RWPE1 (cell line): Measurements from ENCODE around the gene TMEM94.

ENCODE experiments used
- CTCF ChIA-PET: fragments of 350-600 bp; sonication (Branson Sonifier 250); formaldehyde crosslinking; extraction: SDS; loops from one replicate; lab custom pipeline; 2021; lab: Yijun Ruan, JAX
- POLR2A ChIA-PET: fragments of 400-600 bp; formaldehyde crosslinking; extraction: SDS; loops from one replicate; lab custom pipeline; 2020; ENCODE audit warnings: antibody characterized with exemption; ENCODE audit not compliant: low non-redundant PET; lab: Yijun Ruan, JAX
- DNase-seq: peaks from one replicate; pipeline ENCODE4 v3.0.0; 2012; ENCODE audit warnings: low spot score
- H3K27ac ChIP-seq: fragments of 450-650 bp; 2 replicates; pipeline ENCODE4 v1.5.1; 2017
- CTCF ChIP-seq: fragments of 450-650 bp; conservative IDR thresholded peaks from 2 replicates; pipeline ENCODE4 v1.5.1; 2017; ENCODE audit warnings: low read depth, mild to moderate bottlenecking

The TMEM94 gene

DNA sequence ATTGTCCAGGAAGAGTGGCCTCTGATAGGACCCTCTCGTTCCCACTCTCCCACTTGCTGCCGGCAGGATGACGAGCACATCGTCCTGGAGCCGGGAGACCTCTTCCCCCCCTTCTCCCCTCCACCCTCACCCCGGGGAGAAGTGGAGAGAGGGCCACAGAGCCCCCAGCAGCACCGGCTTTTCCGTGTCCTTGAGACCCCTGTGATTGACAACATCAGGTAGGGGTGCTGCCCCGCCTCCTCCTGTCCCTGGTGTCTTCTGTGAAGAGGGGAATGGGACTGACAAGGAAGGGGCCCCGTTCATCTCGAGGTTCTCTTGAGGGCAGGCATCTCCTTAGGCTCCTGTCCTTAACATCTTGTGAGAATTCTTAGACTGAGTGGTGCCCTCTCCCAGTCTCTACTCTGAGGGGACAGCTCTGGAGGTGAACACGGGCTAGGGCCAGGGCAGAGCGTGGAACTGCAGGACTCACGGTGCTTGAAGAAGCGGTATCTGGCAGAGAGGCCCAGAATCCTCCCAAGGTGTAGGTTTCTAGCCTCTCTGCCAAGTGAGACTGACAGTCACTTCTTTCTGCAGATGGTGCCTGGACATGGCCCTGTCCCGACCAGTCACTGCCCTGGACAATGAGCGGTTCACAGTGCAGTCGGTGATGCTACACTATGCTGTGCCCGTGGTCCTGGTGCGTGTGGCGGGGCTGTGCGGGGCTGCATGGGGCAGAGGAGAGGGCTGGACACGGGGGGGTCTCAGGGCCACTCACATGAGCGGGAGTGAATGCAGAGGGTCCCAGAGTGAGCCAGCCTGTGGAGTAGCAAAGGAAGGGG is 32.5 kb downstream of the TMEM94 start:
- ChIA-PET POLR2A (no interaction called here), CTCF (no interaction called here)
- no peak for DNase-seq
- no peak for TF ChIP-seq CTCF
- no peak overlapping the region for H3K27ac ChIP-seq

GRCh38 chr17:75489511-75489955 is 33.1 kb downstream of the TMEM94 start:
- no peak for TF ChIP-seq CTCF
- H3K27ac ChIP-seq = no peak overlapping the region
- CTCF ChIA-PET = interaction anchor here (0.7 kb wide), 1 partner anchor 222 kb away, joined by 3 read pairs; no protein-coding TSS in a partner anchor
- DNase-seq = no peak
- POLR2A ChIA-PET = no interaction called here

- TF ChIP-seq CTCF = no peak
- POLR2A ChIA-PET = no interaction called here
- DNase-seq = no peak
- CTCF ChIA-PET = interaction anchor here (0.6 to 0.7 kb wide), 2 partner anchors 146 to 221 kb away, joined by 3 to 4 read pairs; no protein-coding TSS in a partner anchor
- H3K27ac ChIP-seq = peak overlapping the region; percentile 14; the same call in 1 of the 2 replicates
These were observed 33.8 kb downstream of the TMEM94 start for GRCh38 chr17:75490173-75490743.

DNA sequence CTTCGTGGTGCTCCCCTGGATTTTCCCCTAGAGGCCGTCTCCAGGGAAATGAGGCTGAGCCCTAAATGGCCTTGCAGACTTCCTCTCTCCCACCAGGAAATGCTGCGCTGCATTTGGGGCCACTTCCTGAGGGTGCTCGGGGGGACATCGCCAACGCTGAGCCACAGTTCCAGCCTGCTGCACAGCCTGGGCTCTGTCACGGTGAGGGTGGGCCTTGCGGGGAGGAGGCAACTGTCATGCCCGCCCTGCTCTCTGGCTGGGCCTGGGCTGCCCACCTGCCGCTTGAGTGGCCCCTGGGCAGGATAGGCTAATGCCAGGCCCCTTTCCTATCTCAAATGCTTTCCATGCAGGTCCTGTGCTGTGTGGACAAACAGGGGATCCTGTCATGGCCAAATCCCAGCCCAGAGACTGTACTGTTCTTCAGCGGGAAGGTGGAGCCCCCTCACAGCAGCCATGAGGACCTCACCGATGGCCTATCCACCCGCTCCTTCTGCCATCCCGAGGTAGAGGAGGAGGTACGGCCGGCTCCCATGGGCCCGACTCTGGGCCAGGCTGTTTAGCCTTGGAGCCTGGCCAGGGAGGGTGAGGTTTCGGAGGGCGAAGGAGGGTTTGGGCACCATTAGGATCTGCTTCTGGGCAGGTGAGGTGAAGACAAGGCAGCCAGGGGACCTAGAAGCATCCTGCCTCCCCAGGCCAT is 34.7 kb downstream of the TMEM94 start:
- TF ChIP-seq CTCF = no peak
- ChIA-PET CTCF (no interaction called here), POLR2A (no interaction called here)
- no peak for DNase-seq
- peak overlapping the region; percentile 14; the same call in 1 of the 2 replicates for H3K27ac ChIP-seq

GRCh38 chr17:75491680-75492079 is 35.2 kb downstream of the TMEM94 start:
- no peak overlapping the region for H3K27ac ChIP-seq
- DNase-seq = no peak
- POLR2A ChIA-PET = no interaction called here
- CTCF ChIA-PET = no interaction called here
- TF ChIP-seq CTCF = no peak

GRCh38 chr17:75492555-75493168 is 36.2 kb downstream of the TMEM94 start:
- ChIA-PET POLR2A (no interaction called here), CTCF (interaction anchor here (0.6 to 0.7 kb wide), 2 partner anchors 220 to 241 kb away, joined by 3 read pairs; no protein-coding TSS in a partner anchor)
- DNase-seq = no peak
- no peak for TF ChIP-seq CTCF
- no peak overlapping the region for H3K27ac ChIP-seq
